ENCODE data around the gene CES4A.

DNA sequence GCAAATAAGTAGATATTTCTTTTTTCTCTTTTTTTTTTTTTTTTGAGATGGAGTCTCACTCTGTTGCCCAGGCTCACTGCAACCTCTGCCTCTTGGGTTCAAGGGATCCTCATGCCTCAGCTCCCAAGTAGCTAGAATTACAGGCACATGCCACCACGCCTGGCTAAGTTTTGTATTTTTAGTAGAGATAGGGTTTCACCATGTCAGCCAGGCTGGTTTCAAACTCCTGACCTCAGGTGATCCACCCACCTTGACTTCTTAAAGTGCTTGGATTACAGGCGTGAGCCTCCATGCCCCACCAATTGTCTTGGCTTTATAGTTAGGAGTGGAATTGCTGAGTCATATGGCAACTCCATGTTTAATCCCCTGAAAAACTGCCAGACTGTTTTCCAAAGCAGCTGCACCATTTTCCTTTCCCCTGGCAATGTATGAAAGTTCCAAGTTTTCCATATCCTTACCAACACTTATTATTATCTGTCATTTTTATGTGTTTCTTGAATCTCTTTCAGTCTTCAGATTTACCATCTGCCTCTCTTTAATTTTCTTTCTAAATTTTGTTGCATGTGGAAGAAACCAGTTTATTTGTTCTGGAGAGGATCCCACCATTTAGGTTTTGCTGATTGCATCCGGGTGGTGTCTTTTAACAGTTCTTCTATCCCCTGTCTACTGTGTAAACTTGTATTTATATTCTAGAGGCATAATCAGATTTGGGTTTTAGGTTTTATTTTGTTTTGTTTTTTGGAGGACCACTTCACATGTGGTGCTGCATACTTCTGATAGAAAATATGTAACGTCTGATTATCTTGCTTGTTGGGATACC lies 37.2 kb upstream of the CES4A start:
- TF ChIP-seq NFIC (IDR thresholded peaks at IDR 0.05; ENCODE audit: borderline replicate concordance): no peak
- TF ChIP-seq FOXJ3 (CRISPR knock-in tag; IDR thresholded peaks at IDR 0.05): no peak
- TF ChIP-seq CTCF (IDR thresholded peaks at IDR 0.05): no peak
